Aorta (tissue), 5 donors: Measurements from ENCODE around the gene SDR42E1. TPM values are rescaled to one million over a fixed set of nuclear protein-coding genes. Genes with fewer than 3 reads are reported as not detected.

Experiments
- ATAC-seq: fragments of 200-7000 bp; cut with Tn5 transposase; one replicate; pipeline ENCODE4 v1.9.1; 2022; ENCODE audit warnings: moderate library complexity; ENCODE audit not compliant: low FRiP score
- DNase-seq, 2 donors: peaks; one replicate each; pipeline ENCODE4 v3.0.0-alpha.2; 2020
- H3K27ac ChIP-seq, 2 donors: one replicate each; pipeline ENCODE4 v1.5.1; 2013; ENCODE audit warnings: low read length in 2 of 2, mild to moderate bottlenecking in 2 of 2, moderate library complexity in 2 of 2, control low read depth in 1 of 2, inconsistent platforms in 1 of 2, low read depth in 1 of 2
- H3K27me3 ChIP-seq, 2 donors: one replicate each; pipeline ENCODE4 v1.6.1; 2013; ENCODE audit warnings: control low read depth in 1 of 2, low read length in 1 of 2, mild to moderate bottlenecking in 1 of 2, moderate library complexity in 1 of 2; ENCODE audit not compliant: insufficient read depth in 2 of 2, control insufficient read depth in 1 of 2
- H3K36me3 ChIP-seq, 2 donors: one replicate each; pipeline ENCODE4 v1.6.1; 2013; ENCODE audit warnings: control low read depth in 1 of 2, low read length in 1 of 2, mild to moderate bottlenecking in 1 of 2; ENCODE audit not compliant: insufficient read depth in 2 of 2, control insufficient read depth in 1 of 2
- H3K4me1 ChIP-seq, 2 donors: one replicate each; pipeline ENCODE4 v1.6.1; 2013; ENCODE audit warnings: low read length in 2 of 2, control low read depth in 1 of 2, mild to moderate bottlenecking in 1 of 2, moderate library complexity in 1 of 2; ENCODE audit not compliant: insufficient read depth in 2 of 2, control insufficient read depth in 1 of 2
- H3K4me3 ChIP-seq, 2 donors: one replicate each; pipeline ENCODE4 v1.5.1; 2013; ENCODE audit warnings: low read length in 2 of 2, control low read depth in 1 of 2, mild to moderate bottlenecking in 1 of 2
- H3K9me3 ChIP-seq: one replicate; pipeline ENCODE4 v1.6.1; 2013; ENCODE audit warnings: mild to moderate bottlenecking, low read length; ENCODE audit not compliant: control insufficient read depth
- WGBS, 2 donors: extraction: QIAGEN DNeasy Blood & Tissue Kit; methylation state at CpG; one replicate each; pipeline ENCODE4 v1.1.7; 2013; 5-methylcytosine and 5-hydroxymethylcytosine counted together
- intact Hi-C, 2 donors: fragments of 100-400 bp; cut with DNase I; formaldehyde crosslinking; loops; one replicate each; pipeline versions ENCODE4 v1.14.2 to v1.15.0; 2022
- polyA plus RNA-seq, 2 donors: library from polyadenylated mRNA; stranded (reverse); fragments of 200-250 nt; gene quantifications; one replicate each; pipeline ENCODE4 v1.2.3, GENCODE V29; 2013
- total RNA-seq, 2 donors: library from RNA; stranded (reverse); fragmentation: NEBNext Ultra II Directional; extraction: Animal tissue kit (Norgen Biotek cat#: 25700); gene quantifications; one replicate each; pipeline ENCODE4 v1.2.1, GENCODE V29; 2021
- donor health status: healthy with polysubstance abuse.
- donor health status: Bipolar disorder and iron deficiency.
- donor health status: DM: no; HTN: no; CAD: no.
- donor health status: DM: no; HTN: no; CAD: no.
- donor health status: DM: yes; HTN: yes; CAD: no.

SDR42E1 gene
- total and polyA plus RNA-seq, 4 donors = 0.20 to 2.1 (median 0.91) TPM

DNA sequence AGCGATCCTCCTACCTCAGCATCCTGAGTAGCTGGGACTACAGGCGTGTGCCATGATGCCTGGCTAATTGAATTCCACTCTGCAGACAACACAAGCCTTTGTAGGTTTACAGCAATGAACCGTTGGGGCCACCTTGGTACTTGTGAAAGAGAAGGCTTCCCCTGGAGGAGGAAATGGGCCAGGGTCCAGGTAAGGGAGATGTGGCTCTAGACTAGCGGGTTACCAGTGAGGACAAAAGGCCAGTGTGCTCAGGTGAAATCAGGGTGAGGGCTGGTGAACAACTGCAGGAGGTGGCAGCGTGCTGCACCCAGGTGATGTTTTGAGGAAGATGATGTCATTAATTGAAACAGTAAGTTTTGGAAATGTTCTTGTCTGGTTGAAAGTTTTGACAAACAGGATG is 6.7 kb downstream of the SDR42E1 start:
- Histone ChIP-seq H3K27me3 (no peaks in the 10 kb centered on the region), H3K36me3 (no peaks in the 10 kb centered on the region), H3K4me1 (no peaks in the 10 kb centered on the region), H3K27ac (no peak overlapping the region), H3K9me3 (peaks cover 6% of the 10 kb centered on the region), H3K4me3 (no peak overlapping the region)
- 91 to 92% methylated on average over 5 of the region's 5 CpGs for WGBS, 2 donors
- ATAC-seq (no peak), DNase-seq (no peak)
- intact Hi-C loops = no loop called here

GRCh38 chr16:82002831-82003230 is 8.4 kb downstream of the SDR42E1 start:
- DNase-seq (no peak), ATAC-seq (no peak)
- intact Hi-C loops = no loop called here
- H3K4me1 ChIP-seq = no peaks in the 10 kb centered on the region
- no peak overlapping the region for H3K27ac ChIP-seq
- no peak overlapping the region for H3K4me3 ChIP-seq
- H3K36me3 ChIP-seq = no peaks in the 10 kb centered on the region
- peaks cover 1% of the 10 kb centered on the region for H3K9me3 ChIP-seq
- 87 to 91% methylated on average over 3 of the region's 3 CpGs for WGBS, 2 donors
- no peaks in the 10 kb centered on the region for H3K27me3 ChIP-seq

GRCh38 chr16:81997738-81998137 is 13.5 kb downstream of the SDR42E1 start:
- intact Hi-C loops = no loop called here
- Histone ChIP-seq H3K4me3 (no peak overlapping the region), H3K4me1 (no peaks in the 10 kb centered on the region), H3K9me3 (no peaks in the 10 kb centered on the region), H3K27me3 (no peaks in the 10 kb centered on the region), H3K36me3 (no peaks in the 10 kb centered on the region), H3K27ac (no peak overlapping the region)
- DNase-seq = no peak
- WGBS, 2 donors = 0 to 9% methylated on average over 2 of the region's 2 CpGs
- ATAC-seq = no peak

GRCh38 chr16:81996664-81997509 is 14.4 kb downstream of the SDR42E1 start:
- Histone ChIP-seq H3K36me3 (no peaks in the 10 kb centered on the region), H3K4me3 (no peak overlapping the region), H3K9me3 (no peaks in the 10 kb centered on the region), H3K27ac (peak overlapping the region in 1 of 2 donors; percentile 54), H3K27me3 (no peaks in the 10 kb centered on the region), H3K4me1 (no peaks in the 10 kb centered on the region)
- DNase-seq (no peak), ATAC-seq (no peak)
- intact Hi-C loops = no loop called here
- WGBS, 2 donors = 55 to 56% methylated on average over 11 of the region's 11 CpGs

DNA sequence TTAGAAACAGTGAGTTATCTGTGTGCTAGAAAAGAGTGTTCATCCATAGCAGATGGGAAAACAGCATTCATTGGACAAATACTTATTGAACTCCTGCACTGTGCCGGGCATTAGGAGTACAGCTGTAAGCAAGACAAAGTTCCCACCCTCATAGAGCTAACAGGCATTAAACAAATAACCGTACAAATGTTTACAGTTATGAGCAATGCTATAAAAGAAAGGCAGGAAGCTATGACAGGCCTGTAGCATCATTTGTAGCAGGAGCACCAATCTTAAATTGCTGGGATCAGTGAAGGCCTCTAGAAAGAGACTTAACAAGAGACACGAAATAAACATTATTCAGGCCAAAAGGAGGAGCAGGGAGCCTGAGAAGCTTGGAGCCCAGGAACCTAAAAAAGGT is 15.6 kb downstream of the SDR42E1 start:
- intact Hi-C loops = no loop called here

DNA sequence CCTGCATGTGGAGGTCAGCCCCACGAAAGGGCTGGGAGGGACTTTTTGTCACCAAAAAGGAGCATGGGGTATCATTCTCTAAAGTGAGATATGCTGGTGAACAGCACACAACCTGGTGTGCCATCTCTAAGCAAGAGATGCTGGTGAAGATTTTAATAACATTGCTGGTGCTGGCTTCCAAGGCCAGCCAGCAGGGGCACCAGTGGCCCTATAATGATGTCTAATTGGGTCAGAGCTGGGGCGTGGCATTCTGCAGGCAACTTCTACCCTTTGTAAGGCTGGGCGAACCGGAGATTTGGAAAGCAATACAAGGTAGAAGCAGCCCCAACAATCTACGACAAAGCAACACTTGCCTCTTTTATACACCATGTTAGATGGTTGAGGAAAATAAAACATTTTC is 16.8 kb downstream of the SDR42E1 start:
- intact Hi-C loops = no loop called here
- H3K36me3 ChIP-seq = no peaks in the 10 kb centered on the region
- ATAC-seq (no peak), DNase-seq (no peak)
- no peak overlapping the region for H3K4me3 ChIP-seq
- H3K27me3 ChIP-seq = no peaks in the 10 kb centered on the region
- H3K4me1 ChIP-seq = no peaks in the 10 kb centered on the region
- H3K27ac ChIP-seq = no peak overlapping the region
- 88% methylated on average over 5 of the region's 5 CpGs for WGBS, 2 donors
- no peaks in the 10 kb centered on the region for H3K9me3 ChIP-seq

More for the DNA sequence above, 15.6 kb downstream of the SDR42E1 start:
- no peak overlapping the region for H3K4me3 ChIP-seq
- no peaks in the 10 kb centered on the region for H3K27me3 ChIP-seq
- H3K27ac ChIP-seq = no peak overlapping the region
- no peaks in the 10 kb centered on the region for H3K4me1 ChIP-seq
- 88 to 94% methylated on average over 3 of the region's 3 CpGs for WGBS, 2 donors
- DNase-seq (no peak), ATAC-seq (no peak)
- no peaks in the 10 kb centered on the region for H3K9me3 ChIP-seq
- no peaks in the 10 kb centered on the region for H3K36me3 ChIP-seq

DNA sequence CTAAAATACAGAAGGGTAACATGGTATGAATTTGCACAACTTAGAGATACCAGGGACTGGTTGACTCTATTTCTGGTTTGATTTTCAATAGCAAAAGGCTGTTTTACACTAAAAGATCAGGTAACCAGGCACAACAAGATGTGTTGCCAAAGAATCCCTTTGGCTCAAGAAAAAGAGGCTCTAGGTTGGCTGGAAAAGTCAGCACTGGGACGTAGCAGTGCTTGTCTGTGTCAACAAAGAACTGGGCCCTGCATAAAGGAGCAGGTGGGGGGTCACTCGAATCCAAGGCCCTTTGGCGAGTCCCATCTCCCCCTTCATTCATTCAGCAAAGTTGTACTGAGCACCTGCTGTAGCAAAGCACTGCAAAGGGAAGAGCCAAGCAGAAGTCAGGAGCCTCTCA is 18.4 kb downstream of the SDR42E1 start:
- 62 to 67% methylated on average over 3 of the region's 3 CpGs for whole genome bisulfite sequencing, 2 donors
- H3K36me3 ChIP-seq = no peaks in the 10 kb centered on the region
- ATAC-seq (no peak), DNase-seq (no peak)
- H3K27me3 ChIP-seq = no peaks in the 10 kb centered on the region
- no peak overlapping the region for H3K27ac ChIP-seq
- no peaks in the 10 kb centered on the region for H3K4me1 ChIP-seq
- no peaks in the 10 kb centered on the region for H3K9me3 ChIP-seq
- intact Hi-C loops = no loop called here
- H3K4me3 ChIP-seq = no peak overlapping the region

- intact Hi-C loops = no loop called here
- WGBS, 2 donors = 84 to 85% methylated on average over 5 of the region's 5 CpGs
- Histone ChIP-seq H3K36me3 (no peaks in the 10 kb centered on the region), H3K27me3 (peaks cover 0 to 1% of the 10 kb centered on the region in 2 donors), H3K4me1 (no peaks in the 10 kb centered on the region), H3K4me3 (no peak overlapping the region), H3K9me3 (no peaks in the 10 kb centered on the region), H3K27ac (no peak overlapping the region)
- no peak for DNase-seq
- no peak for ATAC-seq
These were observed 23.6 kb downstream of the SDR42E1 start for GRCh38 chr16:81987706-81988105.

GRCh38 chr16:81987121-81987520 is 24.1 kb downstream of the SDR42E1 start:
- Histone ChIP-seq H3K36me3 (no peaks in the 10 kb centered on the region), H3K27ac (no peak overlapping the region), H3K4me1 (no peaks in the 10 kb centered on the region), H3K4me3 (no peak overlapping the region), H3K27me3 (peaks cover 0 to 1% of the 10 kb centered on the region in 2 donors), H3K9me3 (no peaks in the 10 kb centered on the region)
- intact Hi-C loops = no loop called here
- DNase-seq (no peak), ATAC-seq (no peak)
- 85 to 86% methylated on average over 8 of the region's 8 CpGs for WGBS, 2 donors
